HG02759 (cell line): Measurements from ENCODE around the gene AGXT.

Source experiments
- ATAC-seq: cut with Tn5 transposase; IDR thresholded peaks from one replicate; pipeline ENCODE4 v1.9.1; 2021; ENCODE audit warnings: mild to moderate bottlenecking, moderate library complexity; ENCODE audit not compliant: unreplicated experiment

The AGXT gene

DNA sequence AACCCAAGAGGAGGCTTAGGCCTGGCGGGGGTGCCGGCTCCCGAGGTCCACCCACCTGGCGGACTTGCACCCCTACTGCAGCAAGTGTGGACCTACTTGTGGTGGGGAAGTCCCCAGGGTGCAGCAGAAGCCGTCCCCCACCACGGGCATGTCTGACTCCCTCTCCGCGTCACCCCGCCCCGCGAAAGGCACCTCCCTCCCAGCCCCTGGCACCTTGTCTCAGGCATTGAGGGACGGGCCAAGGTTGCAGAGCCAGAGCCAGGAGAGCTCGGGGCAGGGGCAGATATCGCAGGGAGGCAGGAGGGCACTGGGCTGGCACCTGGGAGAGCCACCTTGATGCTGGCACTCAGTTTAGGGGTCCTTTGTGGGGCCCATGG is 56.6 kb downstream of the AGXT start:
- no peak for ATAC-seq

DNA sequence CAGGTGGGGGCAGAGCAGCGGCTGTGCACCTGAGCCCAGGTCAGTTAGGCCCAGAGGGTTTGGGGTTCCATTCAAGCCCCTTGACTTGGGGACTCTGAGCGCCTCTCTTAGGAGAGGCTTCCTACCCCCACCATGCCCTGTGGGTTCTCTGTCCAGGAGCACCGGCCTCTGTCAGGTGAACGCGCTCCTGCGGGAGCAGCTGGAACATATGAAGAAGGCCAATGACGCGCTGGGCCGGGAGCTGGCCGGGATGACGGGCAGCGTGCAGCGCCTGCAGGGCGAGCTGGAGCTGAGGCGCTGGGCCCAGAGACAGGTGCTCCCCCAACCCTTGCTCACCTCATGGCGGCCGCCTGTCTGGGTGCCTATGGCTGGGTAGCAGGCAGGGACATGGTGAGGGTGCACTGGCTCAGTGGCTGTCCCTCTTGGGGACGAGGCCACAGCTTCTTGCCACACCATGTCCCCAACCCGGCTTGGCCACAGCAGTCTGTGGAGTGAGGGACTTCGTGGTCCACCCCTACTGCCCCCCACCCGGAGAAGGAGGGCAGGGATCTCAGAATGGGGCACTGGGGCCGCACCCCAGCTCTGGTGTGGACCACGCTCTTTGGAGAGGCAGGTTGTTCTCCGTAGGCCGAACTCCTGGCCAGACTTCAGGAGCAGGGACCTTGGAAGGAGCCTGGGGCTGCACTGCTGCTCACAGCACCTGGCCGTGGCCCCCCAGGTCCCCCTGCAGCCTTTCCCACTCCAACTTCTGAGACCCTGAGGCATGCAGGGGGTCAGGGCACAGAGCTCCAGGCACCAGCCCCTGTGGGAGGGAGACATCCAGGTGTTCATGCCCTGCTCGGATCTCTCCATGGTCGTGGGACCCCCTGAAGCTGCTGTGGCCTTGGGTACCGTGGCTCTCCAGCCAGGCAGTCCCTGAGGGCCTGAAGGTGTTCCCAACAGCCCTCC is 57.2 kb downstream of the AGXT start:
- no peak for ATAC-seq

DNA sequence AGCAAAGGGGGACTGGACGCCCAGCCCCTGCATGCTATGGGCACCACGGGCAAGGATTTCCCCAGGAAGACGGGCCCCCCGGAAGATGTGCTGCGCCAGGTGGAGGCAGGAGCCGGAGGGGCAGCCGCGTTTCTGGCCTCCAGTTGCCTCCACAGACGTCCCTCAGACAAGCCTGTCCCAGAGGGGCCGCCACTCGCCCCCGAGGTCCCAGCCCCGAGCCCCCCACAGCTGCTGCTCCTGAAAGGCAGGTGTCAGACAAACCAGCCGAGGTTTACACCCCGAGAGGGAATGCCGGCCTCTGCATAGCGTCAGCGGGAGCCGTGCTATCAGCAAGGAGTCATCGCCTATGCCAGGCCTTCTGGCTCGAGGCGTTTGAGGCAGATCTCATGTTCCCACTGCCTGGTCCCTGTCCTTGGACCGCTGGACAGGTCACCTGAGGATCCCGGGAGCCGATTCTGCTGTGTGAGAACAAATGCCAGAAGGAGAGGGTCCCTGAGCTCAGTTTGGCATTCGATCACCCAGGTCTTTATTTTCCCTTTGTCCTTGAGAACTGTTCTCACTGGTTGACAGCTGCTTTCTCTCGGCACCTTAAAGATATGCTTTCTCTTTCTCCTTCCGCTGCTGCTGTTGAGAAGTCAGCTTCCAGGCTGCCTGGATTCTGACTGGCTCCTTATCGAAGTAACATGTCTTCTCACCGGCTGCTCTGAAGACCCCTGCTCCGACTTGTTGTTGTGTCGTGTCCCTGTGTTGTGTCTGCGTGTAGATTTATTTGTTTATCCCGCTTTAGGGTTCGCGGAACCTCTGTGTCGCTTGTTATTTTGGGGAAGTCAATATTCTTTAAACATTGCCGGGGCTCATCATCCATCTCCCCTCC is 58.1 kb downstream of the AGXT start:
- ATAC-seq: no peak

GRCh38 chr2:240927390-240927781 is 58.8 kb downstream of the AGXT start:
- no peak for ATAC-seq

GRCh38 chr2:240928476-240929363 is 60.1 kb downstream of the AGXT start:
- ATAC-seq: no peak

DNA sequence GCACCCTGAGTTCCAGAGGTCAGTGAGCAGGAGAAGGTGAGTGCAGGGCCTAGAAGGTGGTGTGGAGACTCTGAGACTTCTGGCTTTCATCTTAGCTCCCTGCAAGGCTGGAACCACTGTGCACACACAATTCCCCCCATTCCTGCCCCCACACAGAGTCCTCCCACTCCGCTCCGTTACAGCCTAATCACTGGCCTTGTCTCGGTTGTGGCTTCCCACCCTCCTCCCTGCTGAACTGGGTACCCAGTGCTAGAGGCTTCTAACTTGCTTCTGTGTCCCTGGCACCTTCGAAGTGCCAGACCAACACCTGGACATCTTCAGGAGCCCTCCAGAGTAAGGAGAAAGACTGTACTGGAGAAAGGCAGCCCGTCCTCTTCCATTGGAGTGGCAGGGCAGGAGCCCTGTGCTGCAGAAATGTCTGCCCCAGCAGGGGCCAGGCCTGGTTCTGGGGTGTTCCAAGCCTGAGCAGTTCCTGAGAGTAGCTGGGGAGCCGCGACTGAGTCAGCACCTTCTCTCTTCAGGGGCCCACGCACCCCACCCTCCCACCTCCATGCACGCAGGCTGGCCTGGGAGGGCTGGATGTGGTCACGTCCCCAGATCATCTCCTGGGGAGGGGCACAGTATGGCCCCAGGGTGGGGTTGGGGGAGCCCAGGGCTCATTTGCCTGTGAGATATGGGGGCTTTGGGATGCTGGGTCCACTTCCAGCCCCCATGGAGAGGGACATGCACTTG is 60.9 kb downstream of the AGXT start:
- ATAC-seq: no peak
